ENCODE results near the gene ZNF764. TPM values are rescaled to one million over a fixed set of nuclear protein-coding genes. Genes with fewer than 3 reads are reported as not detected.

Gene ZNF764
- total RNA-seq, 2 donors from 2014 or later: 19.0 TPM

GRCh38 chr16:30585400-30586191 lies 27.4 kb upstream of the ZNF764 start, which contains the start of gene ZNF785:
ZNF785 (minus strand) TSS chr16:30585697; CDS start chr16:30585611, 86 bp downstream.
- no peaks in the 10 kb centered on the region for H3K9me3 ChIP-seq (ENCODE audit: control insufficient read depth, low read length)
- H3K36me3 Mint-ChIP-seq (ENCODE audit: low read depth): peaks cover 45% of the 10 kb centered on the region
- H3K4me3 Mint-ChIP-seq: peak within 1 kb of the TSS; percentile 70
- peak within 1 kb of the TSS; percentile 70 for H3K9ac ChIP-seq (ENCODE audit: extremely low read depth, low read length, poor library complexity, severe bottlenecking)
- H3K27me3 ChIP-seq (ENCODE audit: control insufficient read depth, insufficient read depth, low read length, poor library complexity, severe bottlenecking): no peaks in the 10 kb centered on the region
- H3K36me3 ChIP-seq (ENCODE audit: control insufficient read depth, insufficient read depth, low read length): peaks cover 36% of the 10 kb centered on the region
- peak within 1 kb of the TSS; percentile 77 for H3K27ac ChIP-seq (ENCODE audit: low read depth, low read length)
- 5 to 15% methylated on average over 23 to 50 of the region's 50 CpGs for WGBS, 2 experiments (ENCODE audit: insufficient coverage in 1 of 2, insufficient read length in 1 of 2)
- no peaks in the 10 kb centered on the region for H3K4me1 ChIP-seq (ENCODE audit: control insufficient read depth, insufficient read depth, low read length)
- H3K27me3 Mint-ChIP-seq (ENCODE audit: insufficient read depth): no peaks in the 10 kb centered on the region
- no peak for TF ChIP-seq CTCF (conservative IDR thresholded peaks at IDR 0.05)
- H3K27ac Mint-ChIP-seq: peak within 1 kb of the TSS; percentile 81
- peak; percentile 99 for DNase-seq
- H3K4me1 Mint-ChIP-seq: peaks cover 10% of the 10 kb centered on the region
- no peaks in the 10 kb centered on the region for H3K9me3 Mint-ChIP-seq
- H3K4me3 ChIP-seq (ENCODE audit: low read length): peak within 1 kb of the TSS; percentile 90

DNA sequence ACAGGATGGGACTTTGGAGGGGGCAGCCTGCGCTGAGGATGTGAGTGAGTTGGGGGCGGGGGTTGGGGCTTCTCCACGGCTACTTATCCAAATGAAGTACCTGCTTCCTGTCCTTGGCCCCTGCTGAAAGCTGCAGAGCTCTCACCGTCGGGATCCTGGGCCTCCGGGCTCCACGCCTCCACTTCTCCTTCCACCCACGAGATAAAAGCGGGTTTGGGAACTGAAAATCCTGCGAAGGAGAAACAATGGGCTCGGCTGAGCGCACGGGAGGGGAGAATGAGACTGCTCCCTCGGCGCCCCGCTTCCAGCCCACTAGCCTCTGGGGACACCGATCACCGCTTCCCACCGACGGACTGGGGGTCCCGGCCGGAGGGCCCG lies 26.8 kb upstream of the ZNF764 start:
- peak; percentile 77 for DNase-seq
- no peak for TF ChIP-seq CTCF (conservative IDR thresholded peaks at IDR 0.05)
- 4 to 5% methylated on average over 4 to 22 of the region's 23 CpGs for WGBS, 2 experiments (ENCODE audit: insufficient coverage in 1 of 2, insufficient read length in 1 of 2)
- Histone ChIP-seq H3K4me3 (ENCODE audit: low read length) (peak overlapping the region; percentile 90), H3K9me3 (ENCODE audit: control insufficient read depth, low read length) (no peaks in the 10 kb centered on the region), H3K27me3 (ENCODE audit: control insufficient read depth, insufficient read depth, low read length, poor library complexity, severe bottlenecking) (no peaks in the 10 kb centered on the region), H3K9ac (ENCODE audit: extremely low read depth, low read length, poor library complexity, severe bottlenecking) (peak overlapping the region; percentile 70), H3K27ac (ENCODE audit: low read depth, low read length) (peak overlapping the region; percentile 77), H3K4me1 (ENCODE audit: control insufficient read depth, insufficient read depth, low read length) (no peaks in the 10 kb centered on the region), H3K36me3 (ENCODE audit: control insufficient read depth, insufficient read depth, low read length) (peaks cover 36% of the 10 kb centered on the region)
- Mint-ChIP-seq H3K9me3 (no peaks in the 10 kb centered on the region), H3K36me3 (ENCODE audit: low read depth) (peaks cover 47% of the 10 kb centered on the region), H3K4me1 (peaks cover 10% of the 10 kb centered on the region), H3K4me3 (peak overlapping the region; percentile 70), H3K27ac (peak overlapping the region; percentile 74), H3K27me3 (ENCODE audit: insufficient read depth) (no peaks in the 10 kb centered on the region)

DNA sequence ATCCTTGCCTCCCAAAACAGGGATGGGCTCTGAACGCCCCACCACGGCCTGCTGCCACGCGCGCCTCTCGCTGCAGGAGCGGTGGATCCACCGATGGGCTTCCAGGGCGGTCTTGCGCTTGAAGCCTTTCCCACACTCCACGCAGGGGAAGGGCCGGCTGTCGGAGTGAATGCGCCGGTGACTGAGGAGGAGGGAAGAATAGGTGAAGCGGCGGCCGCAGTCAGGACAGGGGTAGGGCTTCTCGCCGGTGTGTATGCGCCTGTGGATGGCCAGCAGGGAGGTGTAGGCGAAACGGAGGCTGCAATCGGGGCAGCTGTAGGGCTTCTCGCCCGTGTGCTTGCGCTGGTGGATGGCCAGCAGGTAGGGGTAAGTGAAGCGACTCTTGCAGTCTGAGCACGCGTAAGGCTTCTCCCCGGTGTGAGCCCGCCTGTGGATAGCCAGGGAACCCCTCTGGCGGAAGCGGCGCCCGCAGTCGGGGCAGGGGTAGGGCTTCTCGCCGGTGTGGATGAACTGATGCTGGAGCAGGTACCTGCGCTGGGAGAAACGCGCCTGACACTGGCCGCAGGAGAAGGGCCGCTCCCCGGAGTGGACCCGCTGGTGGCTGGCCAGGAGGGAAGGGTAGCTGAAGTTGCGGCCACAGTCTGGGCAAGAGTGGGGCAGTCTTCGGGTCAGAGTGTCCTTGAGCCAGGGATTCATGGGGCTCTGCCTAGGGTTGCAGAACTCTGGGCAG lies 24.6 kb upstream of the ZNF764 start:
- peaks cover 10% of the 10 kb centered on the region for H3K4me1 Mint-ChIP-seq
- peaks cover 55% of the 10 kb centered on the region for H3K36me3 Mint-ChIP-seq (ENCODE audit: low read depth)
- no peak for TF ChIP-seq CTCF (conservative IDR thresholded peaks at IDR 0.05)
- no peak overlapping the region for H3K27ac Mint-ChIP-seq
- H3K27me3 Mint-ChIP-seq (ENCODE audit: insufficient read depth): no peaks in the 10 kb centered on the region
- H3K9me3 Mint-ChIP-seq: no peaks in the 10 kb centered on the region
- Histone ChIP-seq H3K9me3 (ENCODE audit: control insufficient read depth, low read length) (no peaks in the 10 kb centered on the region), H3K27me3 (ENCODE audit: control insufficient read depth, insufficient read depth, low read length, poor library complexity, severe bottlenecking) (no peaks in the 10 kb centered on the region), H3K4me1 (ENCODE audit: control insufficient read depth, insufficient read depth, low read length) (no peaks in the 10 kb centered on the region), H3K4me3 (ENCODE audit: low read length) (no peak overlapping the region), H3K36me3 (ENCODE audit: control insufficient read depth, insufficient read depth, low read length) (peaks cover 50% of the 10 kb centered on the region), H3K9ac (ENCODE audit: extremely low read depth, low read length, poor library complexity, severe bottlenecking) (no peak overlapping the region), H3K27ac (ENCODE audit: low read depth, low read length) (no peak overlapping the region)
- no peak for DNase-seq
- 95% methylated on average over 23 to 48 of the region's 48 CpGs for WGBS, 2 experiments (ENCODE audit: insufficient coverage in 1 of 2, insufficient read length in 1 of 2)
- H3K4me3 Mint-ChIP-seq: no peak overlapping the region

Data from endodermal cell (in vitro differentiated cells).